Thyroid gland (tissue), 4 donors: ENCODE results near the gene DNER. TPM values are rescaled to one million over a fixed set of nuclear protein-coding genes. Genes with fewer than 3 reads are reported as not detected.

Experiments used
- DNase-seq, 2 donors: peaks; one replicate each; pipeline ENCODE4 v3.0.0-alpha.2; 2019
- H3K27ac ChIP-seq, 3 donors: fragments of 200-600 bp; sonication (generic); 1 replicate in 2 of 3; 2 replicates in 1 of 3; pipeline ENCODE4 v1.5.1; 2016 to 2019; ENCODE audit warnings: mild to moderate bottlenecking in 1 of 3, moderate library complexity in 1 of 3
- H3K27me3 ChIP-seq: fragments of 200-600 bp; sonication (generic); one replicate; pipeline ENCODE4 v1.5.1; 2019
- H3K36me3 ChIP-seq, 2 donors: fragments of 200-600 bp; sonication (generic); one replicate each; pipeline ENCODE4 v1.5.1; 2016 to 2019
- H3K4me1 ChIP-seq, 2 donors: fragments of 200-600 bp; sonication (generic); one replicate each; pipeline ENCODE4 v1.5.1; 2017 to 2019
- H3K4me3 ChIP-seq, 3 donors: fragments of 200-600 bp; sonication (generic); replicated peaks in 1 of 3; 1 replicate in 2 of 3; 2 replicates in 1 of 3; pipeline ENCODE4 v1.5.1; 2016; ENCODE audit warnings: mild to moderate bottlenecking in 1 of 3
- H3K9me3 ChIP-seq: fragments of 200-600 bp; sonication (generic); one replicate; pipeline ENCODE4 v1.5.1; 2017
- CTCF ChIP-seq, 6 experiments: fragments of 200-600 bp in 3 of 6; fragments of 450-650 bp in 3 of 6; sonication (generic) in 3 of 6; IDR thresholded peaks; one replicate each; pipeline ENCODE4 v1.5.1; 2016 to 2019; ENCODE audit warnings: antibody characterized with exemption in 6 of 6, mild to moderate bottlenecking in 2 of 6, inconsistent platforms in 1 of 6, moderate library complexity in 1 of 6
- POLR2A ChIP-seq, 2 donors: fragments of 450-650 bp; IDR thresholded peaks; one replicate each; pipeline ENCODE4 v1.6.1; 2017; ENCODE audit warnings: antibody characterized with exemption in 2 of 2, mild to moderate bottlenecking in 2 of 2, moderate library complexity in 1 of 2
- WGBS, 2 donors: methylation state at CpG; one replicate each; pipeline ENCODE4 v1.1.5; 2017; 5-methylcytosine and 5-hydroxymethylcytosine counted together
- intact Hi-C: fragments of 100-400 bp; cut with DNase I; formaldehyde crosslinking; loops from one replicate; pipeline ENCODE4 v1.15.1; 2023
- total RNA-seq, 4 donors: library from RNA; depleted of rRNA; stranded (reverse); fragments of >200 nt; gene quantifications; one replicate each; pipeline ENCODE4 v1.2.3, GENCODE V29; 2016

The DNER gene
- total RNA-seq, 4 donors from 2014 or later: 0.13 to 0.93 (median 0.42) TPM; not detected in 1

- Histone ChIP-seq H3K36me3 (no peaks in the 10 kb centered on the region), H3K27ac (no peak overlapping the region), H3K4me3 (no peak overlapping the region), H3K4me1 (no peaks in the 10 kb centered on the region), H3K9me3 (no peaks in the 10 kb centered on the region), H3K27me3 (no peaks in the 10 kb centered on the region)
- 58% methylated on average over 8 of the region's 8 CpGs for whole genome bisulfite sequencing, 2 donors
- no peak for DNase-seq
- intact Hi-C loops: no loop called here
- TF ChIP-seq CTCF (IDR thresholded peaks at IDR 0.05) (no peak), POLR2A (IDR thresholded peaks at IDR 0.05) (no peak)
These were observed 136.1 kb downstream of the DNER start for GRCh38 chr2:229578052-229578846.

DNA sequence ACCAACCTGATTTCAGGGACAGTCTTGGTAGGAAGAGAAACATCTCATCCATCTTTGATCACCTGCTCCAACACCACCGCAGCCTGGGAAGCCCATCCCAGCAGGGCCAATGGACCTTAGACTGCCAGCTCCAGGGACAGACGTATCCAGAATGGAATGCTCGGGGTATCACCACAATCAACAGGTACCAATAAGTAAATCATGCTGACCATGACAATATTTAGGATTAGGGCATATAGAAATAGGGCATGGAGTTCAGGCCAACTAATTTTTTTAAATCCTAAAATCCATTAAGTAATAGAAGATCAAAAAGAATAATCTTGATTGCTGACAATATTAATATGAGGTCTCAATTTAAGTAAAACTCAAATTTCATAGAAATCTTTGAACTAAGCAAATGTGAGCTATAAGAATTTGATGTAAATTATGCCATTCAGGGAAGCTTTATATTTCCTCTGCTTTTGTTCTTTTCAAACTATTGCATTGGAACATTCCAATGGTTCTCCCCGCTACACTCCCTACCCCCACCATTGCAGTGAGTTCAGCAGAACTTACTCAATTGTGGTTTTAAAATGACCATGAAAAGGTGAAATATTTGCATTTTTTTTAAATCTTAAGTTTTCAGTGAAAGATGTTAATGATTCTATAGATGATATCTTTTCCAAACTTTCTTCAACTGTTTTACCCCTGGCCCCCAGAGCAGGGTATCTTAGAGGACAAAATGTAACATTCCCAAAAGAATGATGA is 138.6 kb downstream of the DNER start:
- no peak overlapping the region for H3K27ac ChIP-seq
- no peaks in the 10 kb centered on the region for H3K36me3 ChIP-seq
- no peak overlapping the region for H3K4me3 ChIP-seq
- no peaks in the 10 kb centered on the region for H3K4me1 ChIP-seq
- no peaks in the 10 kb centered on the region for H3K27me3 ChIP-seq
- no peak for TF ChIP-seq POLR2A (IDR thresholded peaks at IDR 0.05)
- no peak for TF ChIP-seq CTCF (IDR thresholded peaks at IDR 0.05)
- no peaks in the 10 kb centered on the region for H3K9me3 ChIP-seq
- WGBS, 2 donors: 92 to 95% methylated on average over 4 of the region's 4 CpGs
- intact Hi-C loops: no loop called here
- no peak for DNase-seq

GRCh38 chr2:229572507-229573271 is 141.7 kb downstream of the DNER start:
- no peak overlapping the region for H3K4me3 ChIP-seq
- no peak for DNase-seq
- H3K27me3 ChIP-seq: no peaks in the 10 kb centered on the region
- no peaks in the 10 kb centered on the region for H3K36me3 ChIP-seq
- 79 to 87% methylated on average over 5 of the region's 5 CpGs for WGBS, 2 donors
- no peaks in the 10 kb centered on the region for H3K4me1 ChIP-seq
- H3K9me3 ChIP-seq: no peaks in the 10 kb centered on the region
- TF ChIP-seq CTCF (IDR thresholded peaks at IDR 0.05) (no peak), POLR2A (IDR thresholded peaks at IDR 0.05) (no peak)
- no peak overlapping the region for H3K27ac ChIP-seq
- intact Hi-C loops: no loop called here

DNA sequence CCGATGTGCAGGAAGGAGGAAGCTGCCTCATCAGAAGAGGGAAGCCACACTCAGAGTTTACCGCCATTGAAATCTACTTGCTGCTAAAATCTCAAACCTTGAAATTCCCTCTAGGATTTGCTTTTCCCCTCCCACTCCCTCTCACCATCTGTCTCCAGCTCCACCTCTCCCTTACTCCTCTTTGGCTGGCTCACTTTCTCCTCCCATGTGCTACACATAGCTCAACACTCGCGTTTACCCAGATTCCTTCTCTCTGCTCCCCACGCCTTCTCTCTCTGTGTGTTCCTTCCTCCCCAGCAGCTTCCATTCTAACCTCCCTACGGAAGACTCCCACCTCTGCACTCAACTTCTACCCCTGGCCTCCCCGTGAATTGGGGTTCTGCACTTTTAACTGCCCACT is 143.1 kb downstream of the DNER start:
- Histone ChIP-seq H3K27ac (no peak overlapping the region), H3K4me1 (no peaks in the 10 kb centered on the region), H3K27me3 (no peaks in the 10 kb centered on the region), H3K4me3 (no peak overlapping the region), H3K9me3 (no peaks in the 10 kb centered on the region), H3K36me3 (no peaks in the 10 kb centered on the region)
- TF ChIP-seq CTCF (IDR thresholded peaks at IDR 0.05) (no peak), POLR2A (IDR thresholded peaks at IDR 0.05) (no peak)
- WGBS, 2 donors: 83 to 84% methylated on average over 7 of the region's 7 CpGs
- intact Hi-C loops: no loop called here
- DNase-seq: no peak
